ENCODE data around the gene JUNB.

JUNB gene

DNA sequence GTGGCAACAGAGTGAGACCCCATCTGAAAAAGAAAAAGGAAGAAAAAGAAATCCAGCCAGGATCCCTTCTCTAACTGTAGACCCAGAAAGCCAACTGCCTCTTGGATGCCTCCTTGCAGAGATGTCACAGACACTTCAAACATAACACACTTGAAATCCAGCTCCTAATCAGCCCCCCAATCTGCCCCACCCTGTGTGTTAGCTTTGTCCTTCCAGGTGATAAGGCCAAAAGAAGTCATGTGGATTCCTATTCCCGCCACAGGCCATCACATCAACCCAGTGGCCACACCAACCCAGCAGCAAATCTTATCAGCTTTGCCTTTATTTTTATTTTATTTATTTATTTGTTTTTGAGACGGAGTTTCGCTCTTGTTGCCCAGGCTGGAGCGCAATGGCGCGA is 31.6 kb upstream of the JUNB start:
- Histone ChIP-seq H3K36me3 (replicated peaks; ENCODE audit: insufficient read depth, low read length) (no peaks in the 10 kb centered on the region), H3K4me1 (ENCODE audit: low read length) (no peaks in the 10 kb centered on the region), H3K27ac (ENCODE audit: low read length) (no peak overlapping the region), H3K4me3 (ENCODE audit: low read length) (no peak overlapping the region), H3K9ac (ENCODE audit: low read length) (no peak overlapping the region), H3K4me2 (ENCODE audit: low read depth, low read length) (no peak overlapping the region), H3K79me2 (ENCODE audit: low read length) (no peaks in the 10 kb centered on the region), H2AFZ (ENCODE audit: low read length) (no peak overlapping the region), H3F3A (ENCODE audit: insufficient read depth, low read length) (no peaks in the 10 kb centered on the region), H3K9me3 (replicated peaks; ENCODE audit: insufficient read depth, low read length) (no peaks in the 10 kb centered on the region), H3K9me2 (replicated peaks; ENCODE audit: insufficient read depth, low read length) (no peaks in the 10 kb centered on the region), H4K20me1 (ENCODE audit: insufficient read depth, low read length) (no peaks in the 10 kb centered on the region), H3K27me3 (replicated peaks; ENCODE audit: insufficient read depth, low read length) (peaks cover 16% of the 10 kb centered on the region)
- TF ChIP-seq EZH2phosphoT487 (IDR thresholded peaks at IDR 0.05; ENCODE audit: low read length) = no peak
- no peak for TF ChIP-seq EZH2 (optimal IDR thresholded peaks at IDR 0.05; ENCODE audit: low read depth, low read length)
- TF ChIP-seq, protein P1, sequence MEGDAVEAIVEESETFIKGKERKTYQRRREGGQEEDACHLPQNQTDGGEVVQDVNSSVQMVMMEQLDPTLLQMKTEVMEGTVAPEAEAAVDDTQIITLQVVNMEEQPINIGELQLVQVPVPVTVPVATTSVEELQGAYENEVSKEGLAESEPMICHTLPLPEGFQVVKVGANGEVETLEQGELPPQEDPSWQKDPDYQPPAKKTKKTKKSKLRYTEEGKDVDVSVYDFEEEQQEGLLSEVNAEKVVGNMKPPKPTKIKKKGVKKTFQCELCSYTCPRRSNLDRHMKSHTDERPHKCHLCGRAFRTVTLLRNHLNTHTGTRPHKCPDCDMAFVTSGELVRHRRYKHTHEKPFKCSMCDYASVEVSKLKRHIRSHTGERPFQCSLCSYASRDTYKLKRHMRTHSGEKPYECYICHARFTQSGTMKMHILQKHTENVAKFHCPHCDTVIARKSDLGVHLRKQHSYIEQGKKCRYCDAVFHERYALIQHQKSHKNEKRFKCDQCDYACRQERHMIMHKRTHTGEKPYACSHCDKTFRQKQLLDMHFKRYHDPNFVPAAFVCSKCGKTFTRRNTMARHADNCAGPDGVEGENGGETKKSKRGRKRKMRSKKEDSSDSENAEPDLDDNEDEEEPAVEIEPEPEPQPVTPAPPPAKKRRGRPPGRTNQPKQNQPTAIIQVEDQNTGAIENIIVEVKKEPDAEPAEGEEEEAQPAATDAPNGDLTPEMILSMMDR (IDR thresholded peaks at IDR 0.05; ENCODE audit: low read length) = no peak
- no peak for DNase-seq

DNA sequence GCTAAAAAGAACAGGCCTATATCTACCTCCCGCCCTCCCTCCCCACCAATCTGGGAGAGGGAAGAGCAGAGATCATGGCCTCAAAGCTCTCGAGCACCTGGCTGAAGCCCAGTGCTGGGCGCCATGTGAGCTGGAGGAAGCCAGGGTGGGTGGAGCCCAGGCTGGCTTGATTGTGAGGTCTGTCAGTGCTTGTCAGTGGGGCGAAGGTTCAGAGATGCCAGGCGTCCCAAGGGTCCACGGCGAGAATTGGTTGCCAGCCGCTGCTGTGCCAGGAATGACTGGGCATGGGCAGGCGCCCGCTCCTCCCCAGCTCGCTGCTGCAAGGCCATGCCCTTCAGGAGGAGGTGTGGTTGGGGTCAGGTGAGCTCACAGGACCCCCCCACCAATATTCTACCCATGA is 28.2 kb upstream of the JUNB start:
- Histone ChIP-seq H2AFZ (ENCODE audit: low read length) (no peak overlapping the region), H3K9me2 (replicated peaks; ENCODE audit: insufficient read depth, low read length) (no peaks in the 10 kb centered on the region), H3K4me2 (ENCODE audit: low read depth, low read length) (no peak overlapping the region), H3K36me3 (replicated peaks; ENCODE audit: insufficient read depth, low read length) (no peaks in the 10 kb centered on the region), H4K20me1 (ENCODE audit: insufficient read depth, low read length) (no peaks in the 10 kb centered on the region), H3K4me1 (ENCODE audit: low read length) (peaks cover 3% of the 10 kb centered on the region; the same call in 1 of the 2 replicates), H3K27me3 (replicated peaks; ENCODE audit: insufficient read depth, low read length) (no peaks in the 10 kb centered on the region), H3K79me2 (ENCODE audit: low read length) (no peaks in the 10 kb centered on the region), H3K9ac (ENCODE audit: low read length) (no peak overlapping the region), H3K4me3 (ENCODE audit: low read length) (no peak overlapping the region), H3K9me3 (replicated peaks; ENCODE audit: insufficient read depth, low read length) (no peaks in the 10 kb centered on the region), H3F3A (ENCODE audit: insufficient read depth, low read length) (no peaks in the 10 kb centered on the region), H3K27ac (ENCODE audit: low read length) (no peak overlapping the region)
- TF ChIP-seq EZH2 (optimal IDR thresholded peaks at IDR 0.05; ENCODE audit: low read depth, low read length) = no peak
- TF ChIP-seq, protein P1 (IDR thresholded peaks at IDR 0.05; ENCODE audit: low read length) = no peak
- DNase-seq = no peak

GRCh38 chr19:12764698-12765097 is 26.6 kb upstream of the JUNB start:
- no peaks in the 10 kb centered on the region for H3F3A ChIP-seq (ENCODE audit: insufficient read depth, low read length)

More at GRCh38 chr19:12764698-12765097, 26.6 kb upstream of the JUNB start:
- no peak for DNase-seq
- Histone ChIP-seq H3K9me2 (replicated peaks; ENCODE audit: insufficient read depth, low read length) (no peaks in the 10 kb centered on the region), H3K4me2 (ENCODE audit: low read depth, low read length) (no peak overlapping the region), H3K4me3 (ENCODE audit: low read length) (no peak overlapping the region), H3K27ac (ENCODE audit: low read length) (no peak overlapping the region), H2AFZ (ENCODE audit: low read length) (no peak overlapping the region), H3K9me3 (replicated peaks; ENCODE audit: insufficient read depth, low read length) (no peaks in the 10 kb centered on the region), H3K79me2 (ENCODE audit: low read length) (no peaks in the 10 kb centered on the region), H3K27me3 (replicated peaks; ENCODE audit: insufficient read depth, low read length) (no peaks in the 10 kb centered on the region), H3K36me3 (replicated peaks; ENCODE audit: insufficient read depth, low read length) (no peaks in the 10 kb centered on the region), H3K9ac (ENCODE audit: low read length) (no peak overlapping the region), H3K4me1 (ENCODE audit: low read length) (peaks cover 6% of the 10 kb centered on the region; the same call in 1 of the 2 replicates), H4K20me1 (ENCODE audit: insufficient read depth, low read length) (no peaks in the 10 kb centered on the region)
- no peak for TF ChIP-seq EZH2 (optimal IDR thresholded peaks at IDR 0.05; ENCODE audit: low read depth, low read length)
- TF ChIP-seq, protein P1 (IDR thresholded peaks at IDR 0.05; ENCODE audit: low read length) = no peak
- no peak for TF ChIP-seq EZH2phosphoT487 (IDR thresholded peaks at IDR 0.05; ENCODE audit: low read length)
